Activated CD4-positive, alpha-beta T cell treated with anti-CD3 and anti-CD28 coated beads, Interleukin-2, Interleukin-6, amounts not matched to agents 100 ng/mL and 50 ng/mL, durations not matched to agents 16 hours and 8 hours (primary cell): ENCODE measurements around the gene KCNJ4.

Experiments
- DNase-seq: peaks from one replicate; pipeline ENCODE4 v3.0.0-alpha.2; 2020

KCNJ4 gene

GRCh38 chr22:38451404-38451803 is 3.6 kb downstream of the KCNJ4 start:
- no peak for DNase-seq

DNA sequence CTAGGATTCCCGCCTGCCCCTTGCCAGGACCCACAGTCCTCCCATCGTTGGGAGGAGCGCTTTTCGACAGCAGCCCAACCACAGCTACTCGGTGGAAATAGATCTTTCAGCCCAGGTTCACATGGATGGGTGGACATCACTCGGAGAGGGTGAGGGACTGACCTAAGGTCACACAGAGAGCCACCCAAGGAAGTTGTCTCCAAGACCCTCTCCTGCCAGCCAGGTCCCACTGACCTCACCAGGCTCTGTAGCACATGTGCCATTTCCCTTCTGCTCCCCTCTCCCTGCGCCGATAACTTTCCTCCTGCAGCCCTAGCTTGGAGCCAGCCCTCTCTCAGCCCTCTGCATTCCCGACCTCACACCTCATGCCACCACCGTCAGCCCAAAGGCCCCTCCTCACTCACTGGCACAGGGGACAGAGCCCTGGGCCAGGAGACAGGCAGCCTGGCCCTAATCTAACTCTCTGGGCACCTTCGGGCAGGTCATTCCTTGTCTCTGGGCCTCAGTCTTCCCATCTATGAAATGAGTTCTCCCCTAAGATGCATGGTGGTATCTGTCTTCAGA is 4.7 kb downstream of the KCNJ4 start:
- no peak for DNase-seq

- no peak for DNase-seq
Measured at GRCh38 chr22:38449776-38450175, 5.2 kb downstream of the KCNJ4 start.

DNA sequence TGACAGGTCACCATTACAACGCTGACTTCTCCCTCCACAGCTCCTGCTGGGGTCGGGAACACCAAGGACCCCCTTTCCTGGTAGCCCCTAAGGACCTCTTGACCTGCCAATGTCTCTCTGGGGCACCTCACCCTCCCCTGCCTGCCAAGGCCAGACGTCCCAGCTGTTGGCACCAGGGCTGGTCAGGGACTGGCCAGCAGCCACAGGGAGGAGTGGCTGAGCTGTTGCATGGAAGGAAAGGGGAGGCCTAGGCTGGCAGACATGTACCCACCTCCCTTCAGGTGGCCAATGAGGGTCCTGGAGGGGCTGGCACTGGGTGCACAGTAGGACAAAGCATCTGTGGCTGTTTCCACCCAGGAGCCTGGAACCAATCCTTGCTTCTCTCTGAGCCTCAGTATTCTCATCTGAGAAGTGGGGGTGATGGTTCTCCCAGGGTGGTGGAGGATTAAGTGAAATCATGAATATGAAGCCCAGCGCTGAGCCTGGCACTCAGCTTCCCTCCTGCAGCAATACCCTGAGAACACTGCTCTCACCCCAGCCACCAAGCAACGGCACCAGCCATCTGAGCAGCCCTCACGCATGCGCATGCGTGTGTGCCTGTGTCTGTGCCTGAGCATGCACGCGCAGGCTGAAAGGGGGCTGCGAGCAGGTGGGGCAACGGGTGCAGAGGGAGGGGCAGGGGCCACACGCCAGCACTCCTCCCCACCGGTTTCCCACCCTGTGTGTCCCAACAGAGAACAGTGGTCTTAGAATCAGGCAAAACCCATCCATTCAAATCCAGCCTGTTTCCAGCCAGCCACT is 5.9 kb downstream of the KCNJ4 start:
- DNase-seq, result no peak

GRCh38 chr22:38446018-38446601 is 8.9 kb downstream of the KCNJ4 start:
- DNase-seq, result no peak

DNA sequence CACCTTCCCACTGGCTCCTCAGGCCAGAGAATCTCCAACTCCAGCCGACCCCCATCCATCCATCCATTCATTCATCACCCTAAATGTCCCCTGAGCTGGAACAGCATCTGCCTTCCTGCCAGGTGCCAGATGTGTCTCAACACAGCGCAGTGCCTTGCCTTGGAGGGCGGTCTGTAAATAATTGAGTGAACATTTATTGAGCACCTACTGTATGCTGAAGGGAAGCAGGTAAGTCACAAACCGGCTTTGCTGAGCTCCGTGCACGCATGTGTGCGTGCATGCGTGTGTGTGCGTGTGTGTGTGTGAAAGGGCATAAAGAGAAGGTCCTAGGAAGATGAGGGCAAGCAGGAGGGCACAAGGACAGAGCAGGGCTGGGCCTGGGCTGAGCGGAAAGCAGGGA is 10.2 kb downstream of the KCNJ4 start:
- DNase-seq, result no peak

- DNase-seq, result no peak
Measured at GRCh38 chr22:38443628-38444521, 11.1 kb downstream of the KCNJ4 start.

DNA sequence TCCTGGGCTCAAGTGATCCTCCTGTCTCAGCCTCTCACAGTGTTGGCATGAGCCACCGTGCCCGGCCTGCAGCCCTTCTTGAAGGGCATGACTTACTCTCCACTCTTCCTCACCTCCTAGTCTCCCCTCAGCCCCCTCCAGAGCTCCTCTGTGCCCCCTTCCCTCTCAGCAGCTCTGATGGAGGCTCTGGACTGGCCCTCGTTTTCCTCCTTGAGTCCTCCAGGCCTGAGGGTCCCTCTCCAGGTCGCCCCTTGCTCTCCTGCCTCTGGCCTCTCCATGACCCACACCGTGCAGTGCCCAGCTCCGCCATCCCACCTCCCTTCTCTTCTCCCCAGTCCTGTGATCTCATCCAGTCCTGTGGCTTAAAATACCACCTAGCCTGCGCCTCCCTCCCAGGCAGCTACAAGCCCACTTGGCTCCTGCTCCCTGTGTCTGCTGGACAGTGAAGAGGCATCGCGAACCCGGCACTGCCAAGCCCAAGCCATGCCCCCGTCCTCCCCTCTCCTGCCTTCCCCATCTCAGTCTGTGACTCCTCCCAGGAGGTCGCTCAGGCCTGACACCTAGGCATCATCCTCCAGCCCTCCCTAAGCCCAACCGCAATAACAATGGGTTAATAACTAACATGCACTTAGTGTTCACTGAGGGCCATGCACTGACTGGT is 11.9 kb downstream of the KCNJ4 start:
- DNase-seq, result no peak

- DNase-seq, result no peak
Measured at GRCh38 chr22:38441620-38442287, 13.2 kb downstream of the KCNJ4 start.

GRCh38 chr22:38440747-38441350 is 14.2 kb downstream of the KCNJ4 start:
- no peak for DNase-seq

DNA sequence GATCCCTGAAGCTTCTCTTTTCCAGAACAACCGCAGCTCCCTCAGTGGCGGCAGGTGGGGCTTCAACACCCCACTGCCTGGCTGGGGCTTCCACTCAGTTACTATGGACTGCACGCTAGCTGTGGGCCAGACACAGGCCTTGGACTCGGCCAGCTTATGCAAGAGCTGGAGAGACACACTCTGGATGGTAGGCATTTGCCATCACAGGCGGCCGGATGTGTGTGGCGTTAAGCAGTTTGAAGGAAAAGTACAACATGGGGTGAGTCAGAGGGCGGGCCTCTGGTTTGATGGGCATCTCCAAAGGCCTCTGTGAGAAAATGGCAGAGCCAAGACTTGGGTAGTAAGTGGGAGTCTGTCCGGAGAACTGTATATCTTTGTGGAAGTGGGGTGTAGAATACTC is 17.6 kb downstream of the KCNJ4 start:
- DNase-seq, result no peak

- DNase-seq, result no peak
Measured at GRCh38 chr22:38436629-38437395, 18.2 kb downstream of the KCNJ4 start.

DNA sequence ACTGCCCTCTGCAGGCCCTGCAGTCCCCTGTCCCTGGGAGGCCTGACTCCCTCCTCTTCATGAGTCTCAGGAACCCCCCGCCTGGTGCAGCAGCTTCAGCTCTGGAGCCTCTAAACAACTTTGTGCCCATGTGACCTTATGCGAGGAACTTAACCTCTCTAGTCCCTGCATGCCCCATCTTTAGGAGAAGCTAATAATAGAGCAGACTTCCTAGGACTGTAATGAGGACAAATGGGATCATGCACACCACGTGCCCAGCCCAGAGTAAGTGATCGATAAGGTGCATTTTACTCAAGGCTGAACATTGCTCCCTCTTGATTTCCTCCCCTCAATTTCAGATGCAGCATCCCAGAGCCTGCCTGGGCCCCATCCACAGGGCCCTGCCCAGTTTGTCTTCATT is 19.0 kb downstream of the KCNJ4 start:
- no peak for DNase-seq

DNA sequence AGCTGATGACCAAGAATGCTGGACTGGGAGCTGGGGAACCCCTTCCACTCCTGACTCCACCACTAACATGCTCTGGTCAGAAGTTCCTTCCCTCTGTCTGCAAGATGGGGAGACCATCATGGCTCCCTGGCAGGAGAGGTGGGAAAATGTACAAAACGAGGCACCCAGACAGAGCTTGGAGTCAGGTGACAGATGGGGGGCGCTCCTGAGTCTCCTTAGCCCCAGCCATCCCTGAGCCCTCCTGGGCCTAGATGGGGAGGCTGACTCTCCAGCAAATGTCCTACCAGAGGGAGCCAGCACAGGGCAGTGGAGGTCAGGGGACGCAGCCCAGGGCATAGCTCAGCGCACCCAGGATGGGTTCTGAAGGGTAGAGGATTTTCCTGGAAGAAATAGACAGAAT is 20.0 kb downstream of the KCNJ4 start:
- DNase-seq, result no peak

DNA sequence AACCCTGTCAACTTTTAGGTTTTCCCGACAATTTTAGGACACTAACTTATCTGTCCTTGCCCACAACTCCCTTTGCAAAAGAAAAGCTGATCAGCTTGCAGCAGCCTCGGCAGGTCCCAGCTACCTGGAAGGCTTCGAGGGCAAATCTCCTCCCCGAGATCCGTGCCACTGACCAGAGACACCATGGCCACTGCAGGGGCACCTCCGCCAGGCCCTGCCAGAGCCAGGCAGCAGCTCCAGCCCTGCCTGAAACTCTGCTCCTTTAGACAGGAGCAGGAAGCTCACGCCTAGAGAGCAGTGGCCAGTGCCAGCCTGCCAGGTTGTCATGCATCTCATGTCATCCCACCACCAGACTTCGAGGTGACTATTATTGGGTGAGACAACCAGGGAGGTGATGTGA is 21.1 kb downstream of the KCNJ4 start:
- DNase-seq, result no peak

GRCh38 chr22:38432264-38432663 is 22.7 kb downstream of the KCNJ4 start:
- no peak for DNase-seq

GRCh38 chr22:38431266-38432010 is 23.6 kb downstream of the KCNJ4 start:
- no peak for DNase-seq

GRCh38 chr22:38429499-38430068 is 25.4 kb downstream of the KCNJ4 start:
- DNase-seq, result no peak

GRCh38 chr22:38428714-38429113 is 26.3 kb downstream of the KCNJ4 start:
- no peak for DNase-seq

DNA sequence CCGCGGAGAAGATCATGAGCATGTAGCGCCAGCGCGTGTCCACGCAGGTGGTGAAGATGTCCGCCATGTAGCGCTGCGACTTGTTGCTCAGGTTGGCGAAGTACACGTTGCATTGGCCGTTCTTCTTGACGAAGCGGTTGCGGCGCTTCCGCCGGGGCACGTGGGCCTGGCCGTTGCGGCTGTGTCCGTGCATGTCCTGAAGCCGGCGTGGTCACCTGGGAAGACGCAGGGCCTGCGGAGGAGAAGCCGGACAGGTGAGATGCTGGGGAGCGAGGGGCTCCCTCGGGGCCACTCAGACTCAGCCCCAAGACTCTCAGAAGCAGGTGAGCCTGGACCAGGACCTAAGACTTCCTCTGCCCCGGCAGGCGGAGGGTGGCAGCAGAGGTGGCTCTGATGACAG is 27.1 kb downstream of the KCNJ4 start:
- no peak for DNase-seq
